SK-N-SH (cell line): Measurements from ENCODE around the gene BOC. TPM values are rescaled to one million over a fixed set of nuclear protein-coding genes. Genes with fewer than 3 reads are reported as not detected.

Experiments used
- CTCF ChIA-PET: fragments of 300-600, 350-600 bp; formaldehyde crosslinking; extraction: SDS; loops from one replicate; lab custom pipeline; 2021; lab: Yijun Ruan, JAX
- POLR2A ChIA-PET: fragments of 350-600 bp; sonication (Branson Sonifier 250); formaldehyde crosslinking; extraction: SDS; loops from one replicate; lab custom pipeline; 2020; ENCODE audit warnings: antibody characterized with exemption, inconsistent platforms; lab: Yijun Ruan, JAX
- DNase-seq: peaks from one replicate; pipeline ENCODE4 v3.0.0; 2012
- H2AFZ ChIP-seq: fragments of 200-600 bp; sonication (generic); 2 replicates; pipeline ENCODE4 v1.8.1; 2016; ENCODE audit warnings: antibody characterized with exemption, mild to moderate bottlenecking, low read depth
- H3F3A ChIP-seq: fragments of 200-600 bp; sonication (generic); replicated peaks from 2 replicates; pipeline ENCODE3; 2016; ENCODE audit warnings: antibody characterized with exemption, mild to moderate bottlenecking; ENCODE audit not compliant: insufficient read depth
- H3K27ac ChIP-seq, 2 experiments: fragments of 200-500 bp in 1 of 2; fragments of 200-600 bp in 1 of 2; sonication (Bioruptor generic) in 1 of 2; sonication (generic), shearing (Covaris generic) in 1 of 2; 2 replicates each; pipeline versions ENCODE4 v1.5.1 to v1.6.1; 2014 to 2016; ENCODE audit warnings: low read depth in 2 of 2, inconsistent platforms in 1 of 2, low read length in 1 of 2, mild to moderate bottlenecking in 1 of 2, mixed read lengths in 1 of 2
- H3K27me3 ChIP-seq: fragments of 200-600 bp; sonication (generic), shearing (Covaris generic); 2 replicates; pipeline ENCODE4 v1.6.1; 2016; ENCODE audit warnings: mixed run types; ENCODE audit not compliant: insufficient read depth
- H3K36me3 ChIP-seq, 2 experiments: fragments of 200-500 bp in 1 of 2; fragments of 200-600 bp in 1 of 2; sonication (Bioruptor generic) in 1 of 2; sonication (generic) in 1 of 2; replicated peaks in 1 of 2; 2 replicates each; pipeline versions ENCODE3 to v1.5.1; 2014 to 2016; ENCODE audit warnings: low read length in 1 of 2, mild to moderate bottlenecking in 1 of 2; ENCODE audit not compliant: insufficient read depth in 2 of 2, control insufficient read depth in 1 of 2
- H3K4me1 ChIP-seq, 2 experiments: fragments of 200-500 bp in 1 of 2; fragments of 200-600 bp in 1 of 2; sonication (Bioruptor generic) in 1 of 2; sonication (generic), shearing (Covaris generic) in 1 of 2; 2 replicates each; pipeline versions ENCODE4 v1.5.1 to v1.6.1; 2014 to 2016; ENCODE audit warnings: low read depth in 1 of 2, low read length in 1 of 2, mixed run types in 1 of 2; ENCODE audit not compliant: insufficient read depth in 2 of 2, control insufficient read depth in 1 of 2
- H3K4me2 ChIP-seq: fragments of 200-600 bp; sonication (generic), shearing (Covaris generic); 2 replicates; pipeline ENCODE4 v1.6.1; 2017; ENCODE audit warnings: mixed run types
- H3K4me3 ChIP-seq, 2 experiments: fragments of 200-500 bp in 1 of 2; fragments of 200-600 bp in 1 of 2; sonication (Bioruptor generic) in 1 of 2; sonication (generic), shearing (Covaris generic) in 1 of 2; 2 replicates each; pipeline versions ENCODE4 v1.5.1 to v1.8.1; 2014 to 2016; ENCODE audit warnings: low read depth in 2 of 2, inconsistent platforms in 1 of 2, low read length in 1 of 2, mild to moderate bottlenecking in 1 of 2, mixed read lengths in 1 of 2, moderate library complexity in 1 of 2
- H3K79me2 ChIP-seq: fragments of 200-600 bp; sonication (generic); 2 replicates; pipeline ENCODE4 v1.8.1; 2017; ENCODE audit warnings: mild to moderate bottlenecking; ENCODE audit not compliant: insufficient read depth
- H3K9ac ChIP-seq: fragments of 200-600 bp; sonication (generic); 2 replicates; pipeline ENCODE4 v1.6.1; 2017; ENCODE audit warnings: mixed run types
- H3K9me2 ChIP-seq: fragments of 200-600 bp; sonication (generic); 2 replicates; pipeline ENCODE4 v1.6.1; 2017; ENCODE audit warnings: mixed run types
- H3K9me3 ChIP-seq: fragments of 200-600 bp; sonication (generic); 2 replicates; pipeline ENCODE4 v1.6.1; 2017; ENCODE audit warnings: mixed run types, mild to moderate bottlenecking, moderate library complexity
- H4K20me1 ChIP-seq: fragments of 200-600 bp; sonication (generic); 2 replicates; pipeline ENCODE4 v1.6.1; 2017; ENCODE audit warnings: mild to moderate bottlenecking, mixed run types; ENCODE audit not compliant: insufficient read depth
- ELF1 ChIP-seq: IDR thresholded peaks from 2 replicates; pipeline ENCODE4 v1.4.0; 2012
- EP300 ChIP-seq, 2 experiments: IDR thresholded peaks; 2 replicates each; pipeline versions ENCODE4 v1.4.0 to v1.6.1; 2012; ENCODE audit warnings: borderline replicate concordance in 1 of 2, low read depth in 1 of 2, low read length in 1 of 2
- GATA2 ChIP-seq: sonication (generic); formaldehyde crosslinking; IDR thresholded peaks from 2 replicates; pipeline ENCODE4 v1.5.0; 2020; ENCODE audit warnings: mild to moderate bottlenecking, missing genetic modification reagents
- JUND ChIP-seq: IDR thresholded peaks from 2 replicates; pipeline ENCODE4 v1.4.0; 2012
- MXI1 ChIP-seq: IDR thresholded peaks from 2 replicates; pipeline ENCODE4 v1.6.1; 2012; ENCODE audit warnings: mild to moderate bottlenecking, low read depth, low read length, improper control_type of control experiment
- NFIC ChIP-seq: IDR thresholded peaks from 2 replicates; pipeline ENCODE4 v1.4.0; 2012; ENCODE audit warnings: borderline replicate concordance
- TEAD4 ChIP-seq: IDR thresholded peaks from 2 replicates; pipeline ENCODE4 v1.4.0; 2012; ENCODE audit warnings: mild to moderate bottlenecking, borderline replicate concordance; ENCODE audit not compliant: insufficient read depth
- WGBS: methylation state at CpG from one replicate; pipeline ENCODE4 v1.1.6; 2017; ENCODE audit warnings: low lambda C conversion rate; 5-methylcytosine and 5-hydroxymethylcytosine counted together
- polyA plus RNA-seq, 3 experiments: library from polyadenylated mRNA; depleted of rRNA; stranded (reverse); fragments of >200 nt; gene quantifications; 2 replicates each; pipeline ENCODE4 v1.2.3, GENCODE V29; 2012

The BOC gene
- polyA plus RNA-seq, 1 of the 3 experiments (the other 2 are of a cell fraction) = 6.6 TPM

- Histone ChIP-seq H3K9me3 (no peaks in the 10 kb centered on the region), H4K20me1 (no peaks in the 10 kb centered on the region), H3F3A (no peaks in the 10 kb centered on the region), H3K9ac (no peak overlapping the region), H3K4me2 (no peak overlapping the region), H3K36me3 (peaks cover 0 to 3% of the 10 kb centered on the region in 2 experiments), H3K27ac (no peak overlapping the region)
- TF ChIP-seq TEAD4 = no peak
- no peak for TF ChIP-seq ELF1
- TF ChIP-seq NFIC = peak; percentile 24; the same call in 1 of the 2 replicates
- TF ChIP-seq, all 33 proteins: peak for 1
- Histone ChIP-seq H3K27me3 (no peaks in the 10 kb centered on the region), H2AFZ (no peak overlapping the region), H3K9me2 (no peaks in the 10 kb centered on the region), H3K4me3 (no peak overlapping the region), H3K79me2 (no peaks in the 10 kb centered on the region), H3K4me1 (peaks cover 0 to 23% of the 10 kb centered on the region in 2 experiments; a peak in 2 of 4 replicates)
- ChIA-PET POLR2A (no interaction called here), CTCF (interaction anchor here (11.7 kb wide), 1 partner anchor 241 kb away, joined by 120 read pairs; no protein-coding TSS in a partner anchor)
- no peak for DNase-seq
These were observed 84.1 kb downstream of the BOC start for GRCh38 chr3:113295463-113295862.

GRCh38 chr3:113297287-113297686, 85.9 kb downstream of the BOC start:
- ChIA-PET CTCF (interaction anchor here (0.6 to 6.1 kb wide), 2 partner anchors 9 to 585 kb away, joined by 4 to 38 read pairs; no protein-coding TSS in a partner anchor), POLR2A (interaction anchor here (0.6 to 0.9 kb wide), 2 partner anchors 130 to 150 kb away, joined by 3 read pairs; no protein-coding TSS in a partner anchor)
- TF ChIP-seq JUND = no peak
- TF ChIP-seq GATA2 (CRISPR knock-in tag) = peak; percentile 38; the same call in 1 of the 2 replicates
- TF ChIP-seq, all 33 proteins: peak for 1
- Histone ChIP-seq H3K4me3 (no peak overlapping the region), H3K9ac (no peak overlapping the region), H3K4me1 (peaks cover 0 to 15% of the 10 kb centered on the region in 2 experiments; a peak in 2 of 4 replicates), H4K20me1 (no peaks in the 10 kb centered on the region), H3K9me3 (no peaks in the 10 kb centered on the region), H3K4me2 (no peak overlapping the region), H3K27ac (peak overlapping the region in 1 of 2 experiments; percentile 74; a peak in 2 of 4 replicates), H3F3A (no peaks in the 10 kb centered on the region), H3K9me2 (no peaks in the 10 kb centered on the region), H3K27me3 (no peaks in the 10 kb centered on the region), H3K79me2 (no peaks in the 10 kb centered on the region), H3K36me3 (peaks cover 0 to 3% of the 10 kb centered on the region in 2 experiments), H2AFZ (no peak overlapping the region)
- WGBS = 81% methylated on average over 2 of the region's 2 CpGs
- peak; percentile 27 for DNase-seq

- Histone ChIP-seq H3K9ac (no peak overlapping the region), H3K9me2 (no peaks in the 10 kb centered on the region), H3K4me2 (no peak overlapping the region), H3K9me3 (no peaks in the 10 kb centered on the region), H3F3A (no peaks in the 10 kb centered on the region), H3K27ac (peak overlapping the region in 1 of 2 experiments; percentile 74; a peak in 2 of 4 replicates), H3K4me1 (peaks cover 0 to 15% of the 10 kb centered on the region in 2 experiments; a peak in 2 of 4 replicates), H4K20me1 (no peaks in the 10 kb centered on the region), H3K36me3 (peaks cover 0 to 3% of the 10 kb centered on the region in 2 experiments), H2AFZ (no peak overlapping the region), H3K4me3 (no peak overlapping the region), H3K79me2 (no peaks in the 10 kb centered on the region), H3K27me3 (no peaks in the 10 kb centered on the region)
- POLR2A ChIA-PET = interaction anchor here (0.6 to 0.9 kb wide), 2 partner anchors 131 to 150 kb away, joined by 3 read pairs; no protein-coding TSS in a partner anchor
- CTCF ChIA-PET = interaction anchor here (0.6 to 6.1 kb wide), 2 partner anchors 9 to 586 kb away, joined by 4 to 38 read pairs; no protein-coding TSS in a partner anchor
- 74% methylated on average over 4 of the region's 4 CpGs for WGBS
- DNase-seq = peak; percentile 22
- TF ChIP-seq EP300 (IDR thresholded peaks at IDR 0.05; ENCODE audit: borderline replicate concordance in 1 of 2, low read depth in 1 of 2, low read length in 1 of 2) (peak in 1 of 2 experiments; percentile 14; a peak in 1 of 4 replicates), MXI1 (no peak)
These were observed 86.5 kb downstream of the BOC start for GRCh38 chr3:113297841-113298240.
